SU-DHL-6 (cell line): ENCODE measurements around the gene ARHGAP40.

Experiments
- CTCF ChIP-seq: fragments of 200-600 bp; sonication (generic); IDR thresholded peaks from one replicate; pipeline ENCODE4 v1.5.1; 2017; ENCODE audit warnings: antibody characterized with exemption, mild to moderate bottlenecking, low read length, moderate library complexity; ENCODE audit not compliant: insufficient read depth, poor library complexity, severe bottlenecking
- EZH2phosphoT487 ChIP-seq: fragments of 200-600 bp; sonication (generic), shearing (Covaris generic); conservative IDR thresholded peaks from 2 replicates; pipeline ENCODE4 v1.6.1; 2018; ENCODE audit warnings: mild to moderate bottlenecking, antibody characterized with exemption, low read length, moderate library complexity, mixed read lengths

GRCh38 chr20:38601216-38602184, at the start of gene ARHGAP40:
- TF ChIP-seq CTCF: no peak
- no peak for TF ChIP-seq EZH2phosphoT487
